Subcutaneous adipose tissue (tissue), 4 donors: ENCODE measurements around the gene CPNE6. TPM values are rescaled to one million over a fixed set of nuclear protein-coding genes. Genes with fewer than 3 reads are reported as not detected.

Experiments
- CTCF ChIP-seq: fragments of 450-650 bp; IDR thresholded peaks from one replicate; pipeline ENCODE4 v1.5.1; 2016; ENCODE audit warnings: low read depth, mild to moderate bottlenecking, control low read depth, antibody characterized with exemption, moderate library complexity
- total RNA-seq, 4 donors: library from RNA; depleted of rRNA; stranded (reverse); fragments of >200 nt; gene quantifications; one replicate each; pipeline ENCODE4 v1.1.0, GENCODE V29; 2016

The CPNE6 gene
- total RNA-seq, 4 donors from 2014 or later, result not detected

DNA sequence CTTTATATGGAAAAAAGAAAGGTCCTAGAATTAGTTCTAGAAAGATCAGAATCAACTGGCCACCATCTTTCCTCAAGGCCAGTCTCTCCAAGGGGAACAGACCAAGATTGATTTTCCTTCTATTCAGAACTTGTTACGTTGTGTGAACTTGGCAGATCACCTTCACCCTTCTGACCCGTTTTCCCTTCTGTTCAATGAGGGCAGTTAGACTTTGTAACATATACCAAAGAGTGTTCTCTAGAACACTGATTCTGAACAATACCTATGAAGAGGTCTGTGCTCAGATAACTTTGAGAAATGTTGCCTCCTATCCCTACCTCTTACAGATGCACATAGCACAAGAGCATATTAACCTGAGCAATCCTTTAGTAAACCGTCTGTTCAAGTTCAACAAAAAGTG, 12.1 kb downstream of the CPNE6 start:
- TF ChIP-seq CTCF, result no peak

DNA sequence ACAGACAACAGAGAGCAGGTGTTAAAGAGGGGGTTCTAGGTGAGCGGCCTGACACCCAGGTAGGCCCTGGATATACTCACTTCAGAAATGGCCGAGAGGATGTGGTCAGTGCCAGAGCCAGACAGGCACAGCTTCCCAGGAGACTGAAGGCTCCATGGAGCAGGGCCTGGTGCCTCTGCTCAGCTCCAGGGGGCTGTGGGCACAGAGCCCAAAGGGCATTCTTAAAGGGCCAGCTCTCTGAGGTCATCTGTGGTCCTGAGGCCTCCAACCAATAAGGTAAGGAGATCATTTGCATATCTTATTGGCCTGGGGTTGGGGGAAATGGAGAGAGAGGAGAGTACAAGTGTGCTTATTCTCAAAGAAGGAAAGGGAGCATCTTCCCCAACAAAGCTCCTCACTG, 13.1 kb downstream of the CPNE6 start:
- TF ChIP-seq CTCF, result no peak

- no peak for TF ChIP-seq CTCF
Observed at GRCh38 chr14:24085215-24085614, 13.9 kb downstream of the CPNE6 start.

DNA sequence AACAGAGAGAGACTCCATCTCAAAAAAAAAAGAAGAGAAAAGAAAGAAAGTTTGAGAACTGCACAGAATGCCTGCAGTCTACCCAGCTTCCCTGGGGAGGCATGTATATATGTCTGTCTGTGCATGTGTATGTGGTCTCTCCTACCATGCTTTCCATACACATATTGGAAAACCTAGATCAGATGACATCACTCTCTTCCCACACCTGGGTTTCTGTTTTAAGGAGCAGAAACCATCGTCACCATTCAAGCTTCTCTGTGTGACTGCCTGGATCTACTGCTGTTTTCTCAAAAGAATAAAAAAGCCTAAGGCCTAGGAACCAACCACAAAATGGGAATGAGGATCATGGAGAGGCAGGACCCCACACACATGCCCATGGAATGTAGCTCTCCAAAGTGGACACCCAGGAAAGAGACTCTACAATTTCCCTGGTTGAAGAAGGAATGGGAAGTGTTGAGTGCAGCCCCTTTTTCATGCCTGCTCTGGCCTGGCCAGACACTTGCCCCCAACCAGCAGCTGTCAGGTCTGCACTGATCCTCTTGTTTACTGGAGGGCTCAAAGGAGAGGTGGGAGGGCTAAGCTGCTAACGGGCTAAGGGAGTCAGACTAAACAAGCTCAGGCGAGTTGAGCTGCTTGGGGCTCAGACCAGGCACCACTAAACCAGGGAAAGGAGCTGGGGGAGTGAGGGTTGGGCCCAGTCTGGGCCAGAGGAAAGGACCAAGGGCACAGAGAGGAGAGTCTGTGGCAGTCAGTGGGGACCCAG, 15.0 kb downstream of the CPNE6 start:
- TF ChIP-seq CTCF, result no peak

GRCh38 chr14:24087004-24087403, 15.6 kb downstream of the CPNE6 start:
- TF ChIP-seq CTCF, result no peak

GRCh38 chr14:24088095-24088494, 16.7 kb downstream of the CPNE6 start:
- TF ChIP-seq CTCF, result no peak

GRCh38 chr14:24089890-24090289, 18.5 kb downstream of the CPNE6 start:
- no peak for TF ChIP-seq CTCF
